IMR-90 (cell line): Measurements from ENCODE around the gene NDUFB7.
"Not testable (repeated sequence)": the region's sequence is repeated elsewhere in the genome, so short reads cannot be mapped to it uniquely, and the experiment has no call there.

ENCODE experiments used
- CHD1 ChIP-seq: IDR thresholded peaks from 2 replicates; pipeline ENCODE4 v1.6.1; 2012; ENCODE audit warnings: low read depth, low read length, improper control_type of control experiment
- CTCF ChIP-seq: conservative IDR thresholded peaks from 2 replicates; pipeline ENCODE4 v1.5.1; 2012; ENCODE audit warnings: mild to moderate bottlenecking, low read depth, low read length, improper control_type of control experiment
- ELK1 ChIP-seq: fragments of 150-350 bp; IDR thresholded peaks from 2 replicates; pipeline ENCODE4 v1.6.1; 2016; ENCODE audit warnings: low read depth, mild to moderate bottlenecking, low read length, moderate library complexity, borderline replicate concordance
- POLR2A ChIP-seq: IDR thresholded peaks from 2 replicates; pipeline ENCODE4 v1.6.1; 2012; ENCODE audit warnings: mild to moderate bottlenecking, low read depth, low read length
- RAD21 ChIP-seq: IDR thresholded peaks from 2 replicates; pipeline ENCODE4 v1.6.1; 2012; ENCODE audit warnings: low read length, improper control_type of control experiment

GRCh38 chr19:14551134-14552005 lies 20.5 kb downstream of the NDUFB7 start:
- TF ChIP-seq RAD21: peak; percentile 21; the same call in 1 of the 2 replicates
- TF ChIP-seq POLR2A, ELK1, CHD1: not testable (repeated sequence)
- TF ChIP-seq CTCF: 0 out of 2 replicates have a peak, but pooled peaks have one; percentile 21
